ENCODE results near the gene DYRK1A. TPM values are rescaled to one million over a fixed set of nuclear protein-coding genes. Genes with fewer than 3 reads are reported as not detected.

Gene DYRK1A
- total RNA-seq, 1 donor from 2014 or later = 23.6 TPM

GRCh38 chr21:37447288-37447936 lies 80.8 kb downstream of the DYRK1A start:
- TF ChIP-seq, protein P1, sequence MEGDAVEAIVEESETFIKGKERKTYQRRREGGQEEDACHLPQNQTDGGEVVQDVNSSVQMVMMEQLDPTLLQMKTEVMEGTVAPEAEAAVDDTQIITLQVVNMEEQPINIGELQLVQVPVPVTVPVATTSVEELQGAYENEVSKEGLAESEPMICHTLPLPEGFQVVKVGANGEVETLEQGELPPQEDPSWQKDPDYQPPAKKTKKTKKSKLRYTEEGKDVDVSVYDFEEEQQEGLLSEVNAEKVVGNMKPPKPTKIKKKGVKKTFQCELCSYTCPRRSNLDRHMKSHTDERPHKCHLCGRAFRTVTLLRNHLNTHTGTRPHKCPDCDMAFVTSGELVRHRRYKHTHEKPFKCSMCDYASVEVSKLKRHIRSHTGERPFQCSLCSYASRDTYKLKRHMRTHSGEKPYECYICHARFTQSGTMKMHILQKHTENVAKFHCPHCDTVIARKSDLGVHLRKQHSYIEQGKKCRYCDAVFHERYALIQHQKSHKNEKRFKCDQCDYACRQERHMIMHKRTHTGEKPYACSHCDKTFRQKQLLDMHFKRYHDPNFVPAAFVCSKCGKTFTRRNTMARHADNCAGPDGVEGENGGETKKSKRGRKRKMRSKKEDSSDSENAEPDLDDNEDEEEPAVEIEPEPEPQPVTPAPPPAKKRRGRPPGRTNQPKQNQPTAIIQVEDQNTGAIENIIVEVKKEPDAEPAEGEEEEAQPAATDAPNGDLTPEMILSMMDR (conservative IDR thresholded peaks at IDR 0.05; ENCODE audit: low read depth, low read length) = no peak
- no peak for DNase-seq (ENCODE audit: low read depth)
- H3K4me3 ChIP-seq (ENCODE audit: low read depth, low read length) = no peak overlapping the region

DNA sequence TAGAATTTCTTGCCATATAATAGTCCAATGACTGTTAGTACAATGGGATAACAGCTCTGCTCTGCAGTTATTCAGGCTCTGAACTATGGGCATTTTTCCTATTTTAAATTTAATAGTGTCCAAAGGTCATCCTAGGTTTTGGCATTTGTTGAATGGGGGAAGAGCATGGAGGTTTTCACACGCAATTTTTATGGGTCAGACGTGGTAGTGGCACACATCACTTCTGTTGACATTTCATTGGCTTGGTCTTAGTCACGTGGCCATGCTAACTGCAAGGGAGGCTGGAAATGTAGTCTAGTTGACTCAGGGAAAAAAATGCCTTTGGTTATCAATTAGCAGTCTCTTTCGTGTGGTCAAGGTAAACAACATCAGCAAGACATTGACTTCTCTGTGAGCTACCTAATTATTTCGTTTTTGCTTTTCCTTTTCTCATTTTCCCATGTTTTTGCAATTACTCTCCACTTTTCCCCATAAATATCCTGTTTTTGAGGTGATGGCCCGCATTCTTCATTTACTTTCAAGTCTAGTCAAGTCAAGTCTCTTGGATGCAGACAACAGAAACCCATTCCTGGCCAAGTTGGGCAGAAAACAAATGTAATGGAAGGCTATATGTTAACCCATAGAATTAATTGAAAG lies 82.8 kb downstream of the DYRK1A start:
- no peak for DNase-seq (ENCODE audit: low read depth)
- TF ChIP-seq, protein P1 (conservative IDR thresholded peaks at IDR 0.05; ENCODE audit: low read depth, low read length) = no peak

GRCh38 chr21:37450445-37450941 lies 83.9 kb downstream of the DYRK1A start:
- TF ChIP-seq, protein P1 (conservative IDR thresholded peaks at IDR 0.05; ENCODE audit: low read depth, low read length) = no peak
- no peak for DNase-seq (ENCODE audit: low read depth)
- H3K4me3 ChIP-seq (ENCODE audit: low read depth, low read length) = no peak overlapping the region

More for the DNA sequence above, 82.8 kb downstream of the DYRK1A start:
- H3K4me3 ChIP-seq (ENCODE audit: low read depth, low read length) = no peak overlapping the region

GRCh38 chr21:37451446-37451845 lies 84.9 kb downstream of the DYRK1A start:
- no peak for DNase-seq (ENCODE audit: low read depth)
- no peak overlapping the region for H3K4me3 ChIP-seq (ENCODE audit: low read depth, low read length)
- TF ChIP-seq, protein P1 (conservative IDR thresholded peaks at IDR 0.05; ENCODE audit: low read depth, low read length) = no peak

- DNase-seq (ENCODE audit: low read depth) = peak; percentile 68
Observed at GRCh38 chr21:37452227-37452626, 85.7 kb downstream of the DYRK1A start.

DNA sequence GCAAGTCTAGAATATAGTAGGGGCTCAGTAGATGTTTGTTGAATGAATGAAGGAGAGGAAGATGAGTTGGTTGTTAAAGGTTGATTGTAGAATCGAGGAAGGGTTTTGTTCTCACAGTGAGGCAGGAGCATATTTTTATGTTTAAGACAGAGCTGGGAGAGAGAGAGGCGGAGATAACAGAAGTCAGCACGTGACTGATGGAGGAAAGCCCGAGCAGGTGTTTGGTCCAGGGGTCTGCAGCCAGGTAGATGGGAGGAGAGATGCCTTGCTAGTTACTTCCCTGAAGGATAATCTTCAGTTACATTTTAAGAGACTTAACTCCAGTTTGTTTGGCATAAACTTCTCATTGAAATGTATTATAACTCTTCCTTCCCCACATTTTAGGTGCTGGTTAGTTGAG lies 86.8 kb downstream of the DYRK1A start:
- TF ChIP-seq, protein P1 (conservative IDR thresholded peaks at IDR 0.05; ENCODE audit: low read depth, low read length) = no peak
- H3K4me3 ChIP-seq (ENCODE audit: low read depth, low read length) = no peak overlapping the region
- no peak for DNase-seq (ENCODE audit: low read depth)

More at GRCh38 chr21:37452227-37452626, 85.7 kb downstream of the DYRK1A start:
- TF ChIP-seq, protein P1 (conservative IDR thresholded peaks at IDR 0.05; ENCODE audit: low read depth, low read length) = no peak
- no peak overlapping the region for H3K4me3 ChIP-seq (ENCODE audit: low read depth, low read length)

Measured in epithelial cell of proximal tubule (primary cell).